Glutamatergic neuron (in vitro differentiated cells): ENCODE data around the gene UBE2U. TPM values are rescaled to one million over a fixed set of nuclear protein-coding genes. Genes with fewer than 3 reads are reported as not detected.

ENCODE experiments used
- DNase-seq: peaks from one replicate; pipeline ENCODE4 v3.0.0; 2022
- H3K27ac Mint-ChIP-seq: one replicate; pipeline ENCODE4 v1.8.0; 2020; ENCODE audit warnings: mild to moderate bottlenecking, mixed read lengths, inconsistent platforms; ENCODE audit not compliant: unreplicated experiment
- H3K27me3 Mint-ChIP-seq: one replicate; pipeline ENCODE4 v1.8.0; 2020; ENCODE audit warnings: mild to moderate bottlenecking, moderate library complexity, mixed read lengths, inconsistent platforms; ENCODE audit not compliant: unreplicated experiment
- H3K36me3 Mint-ChIP-seq: one replicate; pipeline ENCODE4 v1.8.0; 2020; ENCODE audit warnings: mild to moderate bottlenecking, mixed read lengths, inconsistent platforms; ENCODE audit not compliant: unreplicated experiment
- H3K4me1 Mint-ChIP-seq: one replicate; pipeline ENCODE4 v1.8.0; 2020; ENCODE audit warnings: mild to moderate bottlenecking, low read depth, mixed read lengths, inconsistent platforms; ENCODE audit not compliant: unreplicated experiment
- H3K4me3 Mint-ChIP-seq: one replicate; pipeline ENCODE4 v1.8.0; 2020; ENCODE audit warnings: mild to moderate bottlenecking, mixed read lengths, inconsistent platforms; ENCODE audit not compliant: unreplicated experiment
- H3K9me3 Mint-ChIP-seq: one replicate; pipeline ENCODE4 v1.8.0; 2020; ENCODE audit warnings: mild to moderate bottlenecking, moderate library complexity, mixed read lengths, inconsistent platforms; ENCODE audit not compliant: unreplicated experiment
- total RNA-seq: library from RNA; stranded (reverse); fragmentation: NEBNext Ultra II Directional; extraction: Animal tissue kit (Norgen Biotek cat#: 25700); gene quantifications from one replicate; pipeline ENCODE4 v1.2.1, GENCODE V29; 2021; ENCODE audit not compliant: unreplicated experiment
- TF ChIP-seq, protein P1 (sequence below): fragments of 200-600 bp; sonication (generic); IDR thresholded peaks from one replicate; pipeline ENCODE4 v1.5.0; 2021; ENCODE audit not compliant: partially characterized antibody, unreplicated experiment

UBE2U gene
- total RNA-seq, 1 donor from 2014 or later, result not detected

DNA sequence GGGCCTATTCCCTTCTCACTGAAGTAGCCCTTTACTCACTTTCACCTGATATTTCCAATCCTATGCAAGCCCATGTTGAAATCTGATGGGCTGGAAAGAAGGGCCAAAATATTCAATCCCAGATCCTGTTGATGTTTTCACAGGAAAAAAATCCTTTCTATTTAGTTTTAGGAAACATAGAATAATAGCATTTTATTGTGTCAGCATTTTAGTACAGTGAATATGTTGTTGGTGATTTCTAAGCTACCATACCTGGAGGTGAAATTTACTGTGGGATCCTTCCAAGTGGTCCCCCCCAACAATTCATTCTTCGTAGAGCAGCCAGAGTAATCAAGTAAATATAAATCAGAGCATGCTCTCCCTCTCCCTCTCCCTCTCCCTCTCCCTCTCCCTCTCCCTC lies 3.4 kb upstream of the UBE2U start:
- H3K4me3 Mint-ChIP-seq, result no peak overlapping the region
- H3K9me3 Mint-ChIP-seq, result peaks cover 7% of the 10 kb centered on the region
- no peak for DNase-seq
- no peaks in the 10 kb centered on the region for H3K27me3 Mint-ChIP-seq
- TF ChIP-seq, protein P1, sequence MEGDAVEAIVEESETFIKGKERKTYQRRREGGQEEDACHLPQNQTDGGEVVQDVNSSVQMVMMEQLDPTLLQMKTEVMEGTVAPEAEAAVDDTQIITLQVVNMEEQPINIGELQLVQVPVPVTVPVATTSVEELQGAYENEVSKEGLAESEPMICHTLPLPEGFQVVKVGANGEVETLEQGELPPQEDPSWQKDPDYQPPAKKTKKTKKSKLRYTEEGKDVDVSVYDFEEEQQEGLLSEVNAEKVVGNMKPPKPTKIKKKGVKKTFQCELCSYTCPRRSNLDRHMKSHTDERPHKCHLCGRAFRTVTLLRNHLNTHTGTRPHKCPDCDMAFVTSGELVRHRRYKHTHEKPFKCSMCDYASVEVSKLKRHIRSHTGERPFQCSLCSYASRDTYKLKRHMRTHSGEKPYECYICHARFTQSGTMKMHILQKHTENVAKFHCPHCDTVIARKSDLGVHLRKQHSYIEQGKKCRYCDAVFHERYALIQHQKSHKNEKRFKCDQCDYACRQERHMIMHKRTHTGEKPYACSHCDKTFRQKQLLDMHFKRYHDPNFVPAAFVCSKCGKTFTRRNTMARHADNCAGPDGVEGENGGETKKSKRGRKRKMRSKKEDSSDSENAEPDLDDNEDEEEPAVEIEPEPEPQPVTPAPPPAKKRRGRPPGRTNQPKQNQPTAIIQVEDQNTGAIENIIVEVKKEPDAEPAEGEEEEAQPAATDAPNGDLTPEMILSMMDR, result no peak
- H3K4me1 Mint-ChIP-seq, result no peaks in the 10 kb centered on the region
- peaks cover 14% of the 10 kb centered on the region for H3K36me3 Mint-ChIP-seq
- no peak overlapping the region for H3K27ac Mint-ChIP-seq

DNA sequence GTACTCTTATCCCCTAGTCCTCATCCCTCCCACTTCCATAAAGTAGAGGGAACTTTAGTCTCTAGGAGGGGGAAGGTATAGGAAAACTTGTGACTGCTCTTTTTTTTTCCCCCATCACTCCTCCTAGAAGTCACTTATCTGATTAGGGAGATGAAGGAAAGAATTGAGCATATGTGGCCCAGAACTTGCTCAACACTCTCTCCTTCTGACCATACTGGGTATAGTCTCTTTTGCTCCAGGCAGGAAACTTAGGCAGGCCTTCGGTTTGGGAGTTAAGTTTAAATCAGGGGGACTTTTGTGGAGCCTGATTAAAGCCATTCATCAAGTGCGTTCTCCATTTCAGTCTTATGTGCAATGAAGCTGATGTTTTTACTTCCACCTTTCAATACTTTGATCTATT lies 5.8 kb downstream of the UBE2U start:
- DNase-seq, result no peak
- TF ChIP-seq, protein P1, result no peak
- H3K4me1 Mint-ChIP-seq, result no peaks in the 10 kb centered on the region
- H3K36me3 Mint-ChIP-seq, result no peaks in the 10 kb centered on the region
- no peak overlapping the region for H3K4me3 Mint-ChIP-seq
- H3K27me3 Mint-ChIP-seq, result no peaks in the 10 kb centered on the region
- H3K9me3 Mint-ChIP-seq, result no peaks in the 10 kb centered on the region
- no peak overlapping the region for H3K27ac Mint-ChIP-seq

DNA sequence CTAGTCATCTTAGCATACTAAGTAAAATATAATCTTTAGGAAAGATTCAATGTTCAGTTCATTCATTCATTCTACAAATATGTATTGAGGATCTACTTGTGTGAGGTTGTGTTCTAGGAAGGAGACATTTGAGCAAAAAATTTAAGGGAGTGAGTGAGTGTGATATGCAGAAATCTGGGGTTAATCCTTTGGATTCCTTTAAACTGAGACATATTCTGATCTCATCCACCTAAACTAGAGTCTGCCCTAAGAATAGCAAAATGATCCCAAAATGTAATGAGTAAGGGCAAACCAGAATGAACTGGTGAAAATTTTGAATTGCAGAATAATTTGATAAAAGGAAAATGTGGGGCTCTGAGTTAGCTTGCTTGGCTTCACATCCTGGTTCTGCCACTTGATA lies 8.6 kb downstream of the UBE2U start:
- H3K4me3 Mint-ChIP-seq, result no peak overlapping the region
- no peaks in the 10 kb centered on the region for H3K4me1 Mint-ChIP-seq
- TF ChIP-seq, protein P1, result no peak
- H3K9me3 Mint-ChIP-seq, result no peaks in the 10 kb centered on the region
- H3K27me3 Mint-ChIP-seq, result no peaks in the 10 kb centered on the region
- H3K36me3 Mint-ChIP-seq, result no peaks in the 10 kb centered on the region
- DNase-seq, result no peak
- no peak overlapping the region for H3K27ac Mint-ChIP-seq

DNA sequence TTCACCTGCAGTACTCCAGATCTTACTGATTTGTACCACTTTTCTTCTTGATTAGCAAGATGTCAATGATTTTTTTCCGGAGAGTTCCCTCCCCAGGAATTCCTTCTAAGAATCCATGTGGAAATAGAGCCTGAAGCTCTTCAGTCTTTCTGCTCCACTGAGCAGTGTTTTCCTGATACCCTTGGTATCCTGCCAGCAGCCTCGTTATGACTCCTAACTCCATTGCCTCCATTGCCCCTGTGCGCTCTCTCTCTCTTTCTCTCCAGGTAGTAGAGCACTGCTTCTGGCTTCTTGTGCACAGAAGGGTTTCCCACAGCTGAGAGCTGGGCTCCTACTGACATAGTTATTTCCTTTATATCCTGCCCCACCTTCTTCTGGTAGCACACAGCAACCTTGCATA lies 12.2 kb downstream of the UBE2U start:
- no peaks in the 10 kb centered on the region for H3K9me3 Mint-ChIP-seq
- no peaks in the 10 kb centered on the region for H3K4me1 Mint-ChIP-seq
- no peak overlapping the region for H3K4me3 Mint-ChIP-seq
- no peak for DNase-seq
- TF ChIP-seq, protein P1, result no peak
- H3K27me3 Mint-ChIP-seq, result no peaks in the 10 kb centered on the region
- H3K36me3 Mint-ChIP-seq, result no peaks in the 10 kb centered on the region
- no peak overlapping the region for H3K27ac Mint-ChIP-seq

DNA sequence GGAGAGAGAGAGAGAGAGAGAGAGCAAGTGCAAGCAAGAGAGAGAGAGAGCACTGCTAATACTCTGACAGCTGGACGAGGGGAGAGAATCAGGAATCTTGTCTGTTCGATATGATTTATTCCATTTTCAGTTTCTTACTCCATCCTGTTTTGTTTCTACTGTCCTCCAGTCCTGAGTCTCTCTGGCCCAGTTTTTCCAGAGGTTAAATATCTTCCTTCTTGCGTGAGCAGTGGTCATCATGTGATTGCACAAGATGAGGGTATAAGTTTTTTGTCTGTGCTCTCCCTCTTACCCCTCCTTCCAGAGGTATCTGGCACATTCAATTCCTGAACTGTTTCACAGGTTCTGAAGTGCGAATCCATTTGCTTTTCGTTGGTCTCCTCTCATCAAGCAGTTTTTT lies 16.8 kb downstream of the UBE2U start:
- Mint-ChIP-seq H3K27me3 (no peaks in the 10 kb centered on the region), H3K4me3 (no peak overlapping the region), H3K27ac (no peak overlapping the region), H3K9me3 (no peaks in the 10 kb centered on the region), H3K4me1 (no peaks in the 10 kb centered on the region), H3K36me3 (no peaks in the 10 kb centered on the region)
- TF ChIP-seq, protein P1, result no peak
- no peak for DNase-seq
